NCI-H526 treated with DMSO at 0.1 percent for 48 hours (cell line): ENCODE results near the gene UBFD1.
"Not testable (repeated sequence)": the region's sequence is repeated elsewhere in the genome, so short reads cannot be mapped to it uniquely, and the experiment has no call there.

Source experiments
- DNase-seq: peaks from one replicate; lab custom pipeline; 2025; lab: John Stamatoyannopoulos, UW

UBFD1 gene

DNA sequence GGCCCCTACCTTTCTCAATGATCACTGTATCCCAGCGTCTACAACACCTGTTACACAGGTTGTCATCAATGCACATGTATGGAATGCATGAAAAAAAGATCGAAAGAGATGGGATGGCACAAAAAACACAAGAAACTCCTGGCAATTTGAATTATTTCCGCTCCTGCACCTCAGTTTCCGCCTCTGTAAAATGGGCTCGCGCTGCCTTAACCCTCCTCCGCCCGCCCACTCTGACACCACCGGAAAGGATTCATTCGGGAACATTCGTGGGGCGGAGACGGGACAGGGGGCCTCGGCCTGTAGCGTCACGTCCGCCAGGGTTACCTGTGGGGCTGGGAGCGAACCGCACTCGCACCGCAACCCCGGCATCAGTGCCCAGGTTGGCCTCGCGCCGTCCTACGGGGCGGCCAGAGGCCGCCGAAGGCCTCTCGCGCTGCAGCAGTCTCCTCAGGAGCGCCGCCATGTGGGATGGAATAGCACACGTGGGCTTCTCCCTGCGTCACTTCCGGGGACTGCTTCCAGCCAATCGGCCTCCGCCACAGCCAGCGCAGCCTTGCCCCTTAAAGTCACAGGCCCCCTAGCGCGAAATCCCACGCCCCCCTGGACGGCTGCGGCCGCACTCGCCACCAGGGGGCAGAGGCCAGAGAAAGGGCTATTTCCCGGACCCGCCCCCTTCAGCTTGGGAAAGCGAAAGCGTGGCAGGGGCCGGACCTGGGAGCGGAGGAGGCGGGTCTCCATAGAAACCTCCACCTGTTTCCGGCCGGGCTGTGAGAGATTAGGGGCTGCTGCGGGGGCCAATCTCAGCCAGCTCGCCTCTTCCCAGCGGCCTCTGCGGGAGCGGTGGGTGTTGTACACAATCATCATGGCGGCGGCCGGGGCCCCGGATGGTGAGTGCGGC, at the start of gene UBFD1, which contains the start of gene EARS2:
Gene UBFD1 (plus strand): TSS at position 847 of the 898 bp plus-strand sequence. CDS start 16 bp downstream, at position 863.
Gene EARS2 (minus strand): TSS at position 470 of the 898 bp plus-strand sequence. CDS start 7 bp downstream, at position 463.
- DNase-seq: peak; percentile 99

- DNase-seq: peak; percentile 2
Measured at GRCh38 chr16:23508589-23509440, 48.7 kb upstream of the UBFD1 start.

GRCh38 chr16:23509441-23509754, 48.1 kb upstream of the UBFD1 start:
- DNase-seq: no peak

GRCh38 chr16:23509782-23510163, 47.8 kb upstream of the UBFD1 start:
- DNase-seq: no peak

- DNase-seq: peak; percentile 50
Measured at GRCh38 chr16:23510164-23510914, 47.2 kb upstream of the UBFD1 start, which contains the start of gene GGA2. TSS of gene GGA2 (minus strand) at chr16:23510494. CDS start at chr16:23510411, 83 bp downstream.

- not testable (repeated sequence) for DNase-seq
Measured at GRCh38 chr16:23510915-23511270, 46.6 kb upstream of the UBFD1 start.

DNA sequence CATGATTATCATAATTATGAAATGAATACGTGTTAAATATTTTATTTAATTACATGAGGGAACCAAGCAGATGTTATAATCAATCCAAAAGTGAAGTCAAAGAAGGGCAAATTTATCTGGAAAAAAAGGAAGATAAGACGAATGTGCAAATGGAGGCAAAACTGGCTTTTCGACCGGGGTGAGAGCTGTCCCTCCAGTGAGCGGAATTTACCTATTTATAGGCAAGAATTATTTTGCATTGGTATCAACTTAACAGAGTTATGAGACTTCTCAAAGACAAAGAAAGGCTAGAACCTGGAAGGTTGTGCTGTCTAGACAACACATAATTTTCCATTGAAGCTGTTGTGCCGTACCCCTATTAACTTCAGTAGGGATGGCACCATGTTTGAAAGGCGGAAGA, 45.8 kb upstream of the UBFD1 start:
- no peak for DNase-seq

GRCh38 chr16:23512168-23512695, 45.3 kb upstream of the UBFD1 start:
- no peak for DNase-seq

- DNase-seq: no peak
Measured at GRCh38 chr16:23514381-23515152, 43.0 kb upstream of the UBFD1 start.

DNA sequence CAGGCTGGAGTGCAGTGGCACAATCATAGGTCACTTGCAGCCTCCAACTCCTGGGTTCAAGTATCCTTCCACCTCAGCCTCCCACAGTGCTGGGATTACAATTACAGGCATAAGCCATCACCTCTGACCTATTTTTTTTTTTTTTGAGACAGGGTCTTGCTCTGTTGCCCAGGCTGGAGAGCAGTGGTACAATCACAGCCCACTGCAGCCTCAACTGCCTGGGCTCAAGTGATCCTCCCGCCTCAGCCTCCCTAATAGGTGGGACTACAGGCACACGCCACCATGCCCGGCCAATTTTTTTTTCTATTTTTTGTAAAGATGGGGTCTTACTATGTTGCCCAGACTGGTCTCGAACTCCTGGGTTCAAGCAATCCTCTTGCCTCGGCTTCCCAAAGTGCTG, 41.6 kb upstream of the UBFD1 start:
- no peak for DNase-seq

- no peak for DNase-seq
Measured at GRCh38 chr16:23516366-23517137, 41.0 kb upstream of the UBFD1 start.

- DNase-seq: peak; percentile 95
Measured at GRCh38 chr16:23518435-23518891, 39.1 kb upstream of the UBFD1 start.

DNA sequence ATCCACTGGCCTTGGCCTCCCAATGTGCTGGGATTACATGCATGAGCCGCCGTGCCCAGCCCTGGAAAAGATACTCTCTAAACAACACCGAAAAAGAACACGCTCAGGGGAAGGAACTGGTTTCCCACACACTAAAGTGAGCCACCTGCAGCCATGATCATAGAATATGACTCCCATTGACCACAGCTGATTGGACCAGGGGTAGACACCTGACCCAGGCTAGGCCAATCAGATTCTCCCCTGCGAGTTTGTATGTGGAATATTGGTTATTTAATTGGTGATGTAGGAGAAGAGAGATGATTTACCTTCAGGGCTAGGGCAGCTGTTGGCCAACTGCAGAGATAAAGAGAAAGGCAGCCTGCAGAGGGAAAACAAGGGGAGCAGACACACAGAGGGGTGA, 38.2 kb upstream of the UBFD1 start:
- DNase-seq: peak; percentile 12

DNA sequence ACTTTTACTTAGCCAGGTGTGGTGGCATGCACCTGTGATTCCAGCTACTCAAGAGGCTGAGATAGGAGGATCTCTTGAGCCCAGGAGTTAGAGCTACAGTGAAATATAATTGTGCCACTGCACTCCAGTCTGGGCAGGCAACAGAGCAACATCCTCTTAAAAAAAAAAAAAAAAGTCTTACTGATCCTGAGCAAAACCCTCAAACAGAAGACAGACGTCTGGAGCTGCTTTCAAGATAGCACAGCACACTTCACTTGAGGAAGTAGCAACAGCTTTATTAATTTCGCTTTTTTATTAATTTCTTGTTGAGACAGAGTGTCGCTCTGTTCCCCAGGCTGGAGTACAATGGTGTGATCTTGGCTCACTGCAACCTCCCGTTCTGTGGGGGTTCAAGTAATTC, 37.0 kb upstream of the UBFD1 start:
- DNase-seq: no peak

DNA sequence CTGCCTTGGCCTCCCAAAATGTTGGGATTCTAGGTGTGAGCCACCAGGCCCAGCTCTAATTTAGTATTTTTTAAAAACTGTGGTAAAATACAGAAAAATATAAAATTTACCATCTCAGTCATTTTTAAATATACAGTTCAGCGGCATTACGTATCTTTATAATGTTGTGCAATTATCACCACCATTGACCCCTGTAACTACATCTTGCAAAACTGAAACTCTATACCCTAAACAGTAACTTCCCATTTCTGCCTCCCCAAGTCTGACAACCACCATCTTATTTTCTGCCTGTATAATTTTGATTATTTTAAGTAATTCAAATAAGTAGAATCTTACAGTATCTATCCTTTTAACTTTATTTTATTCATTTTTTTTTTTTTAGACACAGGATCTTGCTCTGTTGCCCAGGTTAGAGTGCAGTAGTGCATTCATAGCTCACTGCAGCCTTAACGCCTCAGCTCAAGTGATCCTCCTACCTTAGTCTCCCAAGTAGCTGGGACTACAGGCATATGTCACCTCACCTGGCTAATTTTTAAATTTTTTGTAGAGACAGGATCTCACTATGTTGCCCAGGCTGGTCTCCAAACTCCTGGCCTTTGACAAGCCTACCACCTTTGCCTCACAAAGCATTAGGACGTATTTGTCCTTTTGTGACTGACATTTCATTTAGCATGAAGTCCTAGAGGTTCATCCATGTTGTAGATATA, 36.3 kb upstream of the UBFD1 start:
- DNase-seq: no peak

DNA sequence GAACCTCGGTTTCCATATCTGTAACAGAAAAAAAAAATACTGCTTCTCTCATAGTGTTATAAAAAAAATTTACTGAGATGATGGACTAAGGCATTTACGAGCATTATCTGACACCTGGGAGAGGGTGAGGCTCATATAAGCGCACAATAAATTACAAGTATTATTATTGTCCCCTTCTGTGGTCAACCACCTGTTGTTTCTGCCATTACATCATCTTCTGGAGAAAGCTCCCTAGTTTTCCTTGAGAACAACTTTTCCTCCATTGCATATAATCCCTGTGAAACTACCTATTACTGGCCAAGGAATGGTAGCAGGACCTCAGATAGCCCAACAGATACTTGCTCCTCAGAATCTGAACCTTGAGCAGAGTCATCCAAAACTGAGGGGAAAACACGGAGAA, 35.6 kb upstream of the UBFD1 start:
- no peak for DNase-seq

DNA sequence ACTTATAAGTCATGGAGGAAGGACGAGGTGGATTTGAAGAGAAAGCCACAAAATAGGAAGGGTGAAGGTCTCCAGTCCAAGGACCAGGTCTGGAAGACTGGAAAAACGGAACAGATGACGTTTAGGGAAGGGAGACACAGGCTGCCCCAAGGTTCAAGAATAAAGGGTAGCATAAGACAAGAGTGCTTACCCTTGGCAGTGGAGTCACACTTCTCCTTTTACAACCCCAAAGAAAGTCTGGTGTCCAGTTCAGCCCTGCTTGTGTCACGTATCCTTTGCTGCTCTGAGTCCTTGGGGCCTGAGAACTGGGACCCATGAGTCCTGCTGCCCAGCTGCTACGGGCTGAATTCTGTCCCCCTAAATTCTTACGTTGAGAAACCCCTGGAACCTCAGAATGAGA, 34.2 kb upstream of the UBFD1 start:
- DNase-seq: no peak

DNA sequence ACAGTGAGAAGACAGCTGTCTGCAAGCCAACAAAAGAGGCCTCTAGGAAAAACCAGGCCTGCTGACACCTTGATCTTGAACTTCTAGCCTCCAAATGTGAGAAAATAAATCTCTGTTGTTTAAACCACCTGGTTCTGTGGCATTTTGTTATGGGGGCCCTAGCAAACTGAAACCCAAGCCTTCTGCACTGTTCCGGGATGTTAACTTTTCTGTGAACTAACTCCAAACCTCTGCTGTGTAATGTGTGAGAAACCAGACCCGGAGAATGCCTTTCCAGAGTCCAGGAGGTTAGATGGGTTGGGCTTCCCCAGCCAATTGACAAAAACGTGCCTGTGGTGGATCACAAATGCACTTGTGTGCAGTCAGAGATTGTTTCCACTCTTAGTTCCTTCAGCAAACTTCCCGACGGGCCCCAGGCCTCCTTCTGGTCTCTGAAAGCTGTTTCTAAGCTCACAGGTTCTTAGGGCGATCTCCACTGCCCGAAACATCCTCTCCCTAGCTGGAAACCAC, 33.6 kb upstream of the UBFD1 start:
- no peak for DNase-seq

DNA sequence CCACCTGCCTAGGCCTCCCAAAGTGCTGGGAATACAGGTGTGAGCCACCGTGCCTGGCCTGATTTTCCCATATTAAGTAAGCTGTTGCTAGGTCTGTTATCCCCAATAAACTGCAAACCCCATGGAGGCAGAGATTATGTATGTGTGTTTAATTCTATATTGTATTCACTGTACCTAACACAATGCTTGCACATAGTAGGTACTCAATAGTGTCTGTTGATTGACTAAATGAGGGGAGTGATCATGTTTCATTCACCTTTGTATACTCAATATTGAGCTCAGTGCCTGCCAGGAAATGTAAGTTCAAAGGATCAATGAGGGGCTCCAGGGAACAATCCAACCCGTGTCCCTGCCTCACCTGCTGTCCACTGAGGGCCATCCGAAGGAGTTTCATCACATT, 32.6 kb upstream of the UBFD1 start:
- DNase-seq: no peak
